Testis (tissue), 2 donors: Measurements from ENCODE around the gene SERAC1.

ENCODE experiments used
- POLR2A ChIP-seq: fragments of 450-650 bp; IDR thresholded peaks from one replicate; pipeline ENCODE4 v1.6.1; 2017; ENCODE audit warnings: antibody characterized with exemption, mild to moderate bottlenecking, moderate library complexity
- TF ChIP-seq, protein P1 (sequence below), 3 experiments: fragments of 450-650 bp in 2 of 3; fragments of 200-600 bp in 1 of 3; sonication (generic) in 1 of 3; IDR thresholded peaks; one replicate each; pipeline ENCODE4 v1.5.1; 2016 to 2019; ENCODE audit warnings: antibody characterized with exemption in 3 of 3, mild to moderate bottlenecking in 2 of 3, moderate library complexity in 1 of 3

DNA sequence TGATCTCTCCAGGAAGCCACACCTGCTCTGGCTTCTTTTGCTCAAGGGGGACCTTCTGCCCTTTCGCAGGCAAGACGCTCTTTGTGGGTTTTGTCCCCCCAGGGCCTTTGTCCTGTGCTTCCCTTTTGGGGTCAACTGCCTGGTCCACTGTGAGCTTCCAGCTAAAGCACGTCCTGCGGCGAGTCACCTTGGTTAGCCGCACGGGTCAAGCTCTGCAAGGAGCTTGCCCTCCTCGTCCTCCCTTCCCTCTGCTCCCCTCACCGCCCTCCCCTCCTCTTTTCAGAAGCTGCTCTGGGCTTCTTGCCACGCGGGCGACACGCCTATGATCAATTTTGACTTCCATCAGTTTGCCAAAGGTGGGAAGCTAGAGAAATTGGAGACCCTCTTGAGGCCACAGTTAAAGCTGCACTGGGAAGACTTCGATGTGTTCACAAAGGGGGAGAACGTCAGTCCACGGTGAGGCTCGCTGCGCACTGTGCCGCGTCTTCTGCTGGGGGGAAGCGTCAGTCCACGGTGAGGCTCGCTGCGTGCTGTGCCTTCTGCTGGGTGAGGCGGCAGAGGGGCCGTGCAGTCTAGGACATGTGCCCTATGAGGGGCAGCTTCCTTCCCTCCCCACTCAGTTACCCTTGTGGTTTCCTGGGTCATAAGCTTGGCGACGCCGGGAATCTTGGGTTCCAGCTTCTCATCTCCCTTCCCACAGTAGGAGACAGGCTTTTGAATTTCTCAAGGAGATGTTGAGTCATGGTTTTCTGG lies 106.2 kb downstream of the SERAC1 start:
- TF ChIP-seq POLR2A: no peak
- TF ChIP-seq, protein P1, sequence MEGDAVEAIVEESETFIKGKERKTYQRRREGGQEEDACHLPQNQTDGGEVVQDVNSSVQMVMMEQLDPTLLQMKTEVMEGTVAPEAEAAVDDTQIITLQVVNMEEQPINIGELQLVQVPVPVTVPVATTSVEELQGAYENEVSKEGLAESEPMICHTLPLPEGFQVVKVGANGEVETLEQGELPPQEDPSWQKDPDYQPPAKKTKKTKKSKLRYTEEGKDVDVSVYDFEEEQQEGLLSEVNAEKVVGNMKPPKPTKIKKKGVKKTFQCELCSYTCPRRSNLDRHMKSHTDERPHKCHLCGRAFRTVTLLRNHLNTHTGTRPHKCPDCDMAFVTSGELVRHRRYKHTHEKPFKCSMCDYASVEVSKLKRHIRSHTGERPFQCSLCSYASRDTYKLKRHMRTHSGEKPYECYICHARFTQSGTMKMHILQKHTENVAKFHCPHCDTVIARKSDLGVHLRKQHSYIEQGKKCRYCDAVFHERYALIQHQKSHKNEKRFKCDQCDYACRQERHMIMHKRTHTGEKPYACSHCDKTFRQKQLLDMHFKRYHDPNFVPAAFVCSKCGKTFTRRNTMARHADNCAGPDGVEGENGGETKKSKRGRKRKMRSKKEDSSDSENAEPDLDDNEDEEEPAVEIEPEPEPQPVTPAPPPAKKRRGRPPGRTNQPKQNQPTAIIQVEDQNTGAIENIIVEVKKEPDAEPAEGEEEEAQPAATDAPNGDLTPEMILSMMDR (IDR thresholded peaks at IDR 0.05): no peak
